Measurements from ENCODE around the gene ITIH3.
A peak's percentile ranks its signal among the peaks of the same experiment; 100 is the strongest.

The ITIH3 gene

DNA sequence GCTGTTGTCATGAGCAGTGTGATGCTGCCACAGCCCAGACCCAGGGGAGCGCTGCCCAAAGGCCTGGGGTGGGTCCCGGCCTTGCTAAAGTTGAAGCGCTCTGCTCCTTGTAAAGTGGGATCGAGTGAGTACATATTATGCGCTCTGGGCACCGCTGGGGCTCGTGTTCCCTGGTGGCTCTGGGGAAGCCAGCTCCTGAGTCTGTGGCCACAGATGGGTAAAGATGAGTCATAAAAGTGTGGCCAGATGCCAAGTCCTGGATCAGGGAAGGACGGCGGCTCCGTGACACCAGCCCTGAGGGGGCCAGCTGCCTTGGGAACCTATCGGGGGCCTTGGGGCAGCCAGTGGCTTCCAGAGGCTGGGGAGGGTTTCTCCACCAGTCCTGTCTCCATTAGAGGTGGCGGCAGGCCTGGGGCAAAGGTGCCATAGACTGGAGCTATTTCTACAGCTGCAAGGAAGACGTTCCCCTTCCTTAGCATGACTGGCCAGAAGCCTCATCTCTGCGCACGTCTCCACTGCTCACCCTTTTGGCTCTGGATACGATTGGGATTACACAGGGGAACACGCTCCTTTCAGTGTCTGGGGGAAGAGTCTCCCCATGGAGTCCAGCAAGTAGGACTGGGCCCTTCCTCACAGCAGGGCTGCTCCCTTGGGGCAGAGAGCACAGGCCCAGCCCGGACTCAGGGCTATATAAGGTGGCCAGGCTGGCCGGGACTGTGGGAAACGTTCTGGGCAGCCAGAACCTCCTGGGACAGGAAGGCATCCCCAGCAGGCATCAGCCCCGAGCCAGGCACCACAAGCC, 37.1 kb downstream of the ITIH3 start:
- TF ChIP-seq, protein P1, sequence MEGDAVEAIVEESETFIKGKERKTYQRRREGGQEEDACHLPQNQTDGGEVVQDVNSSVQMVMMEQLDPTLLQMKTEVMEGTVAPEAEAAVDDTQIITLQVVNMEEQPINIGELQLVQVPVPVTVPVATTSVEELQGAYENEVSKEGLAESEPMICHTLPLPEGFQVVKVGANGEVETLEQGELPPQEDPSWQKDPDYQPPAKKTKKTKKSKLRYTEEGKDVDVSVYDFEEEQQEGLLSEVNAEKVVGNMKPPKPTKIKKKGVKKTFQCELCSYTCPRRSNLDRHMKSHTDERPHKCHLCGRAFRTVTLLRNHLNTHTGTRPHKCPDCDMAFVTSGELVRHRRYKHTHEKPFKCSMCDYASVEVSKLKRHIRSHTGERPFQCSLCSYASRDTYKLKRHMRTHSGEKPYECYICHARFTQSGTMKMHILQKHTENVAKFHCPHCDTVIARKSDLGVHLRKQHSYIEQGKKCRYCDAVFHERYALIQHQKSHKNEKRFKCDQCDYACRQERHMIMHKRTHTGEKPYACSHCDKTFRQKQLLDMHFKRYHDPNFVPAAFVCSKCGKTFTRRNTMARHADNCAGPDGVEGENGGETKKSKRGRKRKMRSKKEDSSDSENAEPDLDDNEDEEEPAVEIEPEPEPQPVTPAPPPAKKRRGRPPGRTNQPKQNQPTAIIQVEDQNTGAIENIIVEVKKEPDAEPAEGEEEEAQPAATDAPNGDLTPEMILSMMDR (IDR thresholded peaks at IDR 0.05; ENCODE audit: low read depth, low read length, missing control alignments): no peak
- in situ Hi-C loops (cut with HindIII; ENCODE audit: low sequenced_read_pairs): no loop called here
- no peak overlapping the region for H3K4me3 ChIP-seq (ENCODE audit: low read depth, low read length)
- DNase-seq (ENCODE audit: low read depth): peak; percentile 53

DNA sequence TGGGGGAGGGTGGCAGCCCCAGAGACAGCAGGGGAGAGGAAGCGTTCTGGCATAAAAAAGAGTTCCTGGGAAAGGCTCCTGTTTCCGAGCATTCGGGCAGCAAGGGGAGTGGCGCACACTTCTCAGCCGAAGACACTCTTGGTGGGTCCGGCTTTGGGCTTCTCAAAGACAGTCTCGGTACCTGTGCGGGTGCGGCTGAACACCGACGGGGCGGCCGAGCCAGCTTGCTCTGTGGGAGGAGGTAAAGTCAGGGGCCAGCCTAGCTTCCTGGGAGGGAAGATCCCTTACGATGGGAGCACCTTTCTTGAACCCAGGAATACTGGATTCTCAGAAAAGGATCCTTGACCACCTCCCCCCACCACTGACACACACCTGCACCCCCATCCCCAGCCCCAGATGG, 38.6 kb downstream of the ITIH3 start:
- in situ Hi-C loops (cut with HindIII; ENCODE audit: low sequenced_read_pairs): no loop called here
- DNase-seq (ENCODE audit: low read depth): no peak
- H3K4me3 ChIP-seq (ENCODE audit: low read depth, low read length): no peak overlapping the region
- TF ChIP-seq, protein P1 (IDR thresholded peaks at IDR 0.05; ENCODE audit: low read depth, low read length, missing control alignments): no peak

DNA sequence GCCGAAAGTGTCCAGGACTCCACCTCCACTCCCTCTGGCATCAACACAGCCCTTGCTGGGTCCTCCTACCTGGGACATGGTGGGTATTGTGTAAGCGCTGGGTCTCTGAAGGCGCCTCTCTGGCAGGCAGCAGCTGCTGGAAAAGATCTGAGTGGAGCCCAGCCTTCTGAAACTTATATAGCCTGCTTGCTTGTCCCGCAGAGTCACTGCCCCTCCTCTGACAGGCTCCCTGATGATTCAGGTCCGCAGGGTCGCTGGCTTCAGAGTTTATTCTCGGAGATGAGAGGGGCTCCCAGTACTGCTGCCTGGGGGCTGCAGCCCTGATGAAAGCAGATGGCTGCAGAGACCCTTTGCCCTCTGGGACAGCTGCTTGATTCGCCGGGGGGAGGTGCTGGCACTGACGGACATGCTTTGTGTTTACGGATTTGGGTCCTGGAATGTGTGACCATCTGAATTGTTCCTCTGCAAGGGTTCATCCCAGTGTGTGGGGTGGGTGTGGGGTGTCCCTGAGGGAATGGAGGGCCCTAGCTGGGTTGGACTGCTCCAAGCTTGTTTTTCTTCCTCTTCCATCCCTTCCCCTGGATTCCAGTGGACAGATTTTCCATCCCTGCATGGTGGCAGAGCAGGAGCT, 40.4 kb downstream of the ITIH3 start, which contains the start of gene MUSTN1:
Gene MUSTN1, minus strand, starts transcription at position 149 of the 631 bp plus-strand sequence. Its CDS starts 71 bp downstream, at position 78.
- in situ Hi-C loops (cut with HindIII; ENCODE audit: low sequenced_read_pairs): loop anchor here (5.0 kb wide), 2 partner anchors 53 to 62 kb away; partner anchors contain the start of gene STIMATE
- DNase-seq (ENCODE audit: low read depth): no peak
- H3K4me3 ChIP-seq (ENCODE audit: low read depth, low read length): no peak within 1 kb of the TSS
- TF ChIP-seq, protein P1 (IDR thresholded peaks at IDR 0.05; ENCODE audit: low read depth, low read length, missing control alignments): no peak

DNA sequence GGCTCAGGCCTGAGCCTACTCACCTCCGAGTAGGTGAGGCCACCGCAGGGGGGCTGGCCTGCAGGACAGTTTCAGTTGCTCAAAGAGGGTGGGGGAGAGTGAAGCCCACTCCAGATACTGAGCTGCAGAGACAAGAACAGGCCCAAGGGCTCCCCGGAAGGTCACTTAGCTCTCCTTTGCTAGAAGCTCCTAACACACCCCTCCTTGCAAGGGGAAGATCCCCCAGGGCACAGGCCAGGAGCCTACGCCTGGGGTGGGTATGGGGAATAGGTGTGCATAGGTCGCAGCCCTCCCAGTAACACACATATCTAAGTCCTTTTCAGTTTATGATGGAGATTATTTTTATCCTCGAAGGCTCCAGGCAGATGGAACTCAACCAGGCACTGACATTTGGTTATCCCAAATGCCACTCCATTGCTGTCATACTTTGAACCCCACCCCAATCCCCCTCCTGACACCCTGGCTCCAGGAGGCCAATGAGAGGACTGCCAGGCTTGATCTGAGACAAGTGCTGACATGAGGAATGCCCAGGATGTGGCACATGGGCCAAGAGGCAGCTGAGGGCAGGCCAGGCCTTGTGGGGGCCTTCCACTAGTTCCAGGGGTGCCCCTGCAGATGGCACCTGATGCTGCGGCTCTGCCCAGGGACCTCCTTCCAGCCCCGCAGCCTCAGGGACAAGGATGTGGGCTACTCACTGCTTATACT, 41.3 kb downstream of the ITIH3 start:
- TF ChIP-seq, protein P1 (IDR thresholded peaks at IDR 0.05; ENCODE audit: low read depth, low read length, missing control alignments): no peak
- in situ Hi-C loops (cut with HindIII; ENCODE audit: low sequenced_read_pairs): loop anchor here (5.0 kb wide), 2 partner anchors 54 to 61 kb away; partner anchors contain the start of gene STIMATE
- H3K4me3 ChIP-seq (ENCODE audit: low read depth, low read length): no peak overlapping the region
- no peak for DNase-seq (ENCODE audit: low read depth)

DNA sequence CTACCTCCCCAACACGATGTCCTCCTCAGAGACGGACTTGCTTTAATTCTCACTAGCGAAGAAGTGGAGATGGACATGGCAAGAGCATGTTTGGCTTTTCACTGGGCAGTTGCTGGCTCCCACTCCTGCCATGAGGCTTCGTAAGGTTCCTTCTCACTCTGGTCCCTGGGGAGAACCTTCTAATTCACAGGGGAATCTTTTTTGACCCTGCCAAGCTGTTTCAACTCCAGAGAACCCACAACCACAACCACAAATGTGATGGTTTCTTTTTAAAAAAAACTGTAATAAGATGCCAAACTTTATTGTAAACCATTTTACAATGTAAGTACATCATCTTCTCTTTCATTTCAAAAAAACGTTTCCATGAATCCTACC, 41.9 kb downstream of the ITIH3 start:
- H3K4me3 ChIP-seq (ENCODE audit: low read depth, low read length): no peak overlapping the region
- no peak for DNase-seq (ENCODE audit: low read depth)
- in situ Hi-C loops (cut with HindIII; ENCODE audit: low sequenced_read_pairs): loop anchor here (5.0 kb wide), 2 partner anchors 54 to 61 kb away; partner anchors contain the start of gene STIMATE
- TF ChIP-seq, protein P1 (IDR thresholded peaks at IDR 0.05; ENCODE audit: low read depth, low read length, missing control alignments): no peak

DNA sequence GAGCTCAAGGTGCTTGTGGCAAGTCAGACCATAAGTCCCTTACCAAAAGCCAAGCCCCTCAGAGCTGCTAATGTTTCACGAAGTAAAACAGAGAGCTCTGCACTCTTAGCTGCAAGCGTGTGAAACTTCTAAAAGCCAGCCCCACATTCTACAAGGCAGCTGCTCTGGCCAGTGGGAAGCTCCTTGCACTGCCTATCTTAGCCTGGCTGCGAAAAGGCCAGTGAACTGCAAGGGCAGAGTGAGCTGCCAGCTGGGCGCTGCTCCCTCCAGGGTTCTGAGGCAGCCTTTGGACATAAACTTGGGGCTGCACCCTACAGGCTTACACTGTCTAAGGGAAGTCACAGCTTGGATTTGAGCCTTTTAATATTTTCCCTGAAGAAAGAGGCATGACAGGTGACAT, 42.4 kb downstream of the ITIH3 start:
- no peak for DNase-seq (ENCODE audit: low read depth)
- in situ Hi-C loops (cut with HindIII; ENCODE audit: low sequenced_read_pairs): loop anchor here (5.0 kb wide), 2 partner anchors 55 to 60 kb away; partner anchors contain the start of gene STIMATE
- TF ChIP-seq, protein P1 (IDR thresholded peaks at IDR 0.05; ENCODE audit: low read depth, low read length, missing control alignments): no peak
- H3K4me3 ChIP-seq (ENCODE audit: low read depth, low read length): no peak overlapping the region
